ES-I3 (cell line): ENCODE results near the gene HAAO.
A peak's percentile ranks its signal among the peaks of the same experiment; 100 is the strongest.

ENCODE experiments used
- H3K36me3 ChIP-seq: 2 replicates; pipeline ENCODE4 v1.6.1; 2013; ENCODE audit warnings: mild to moderate bottlenecking, low read length, control low read depth, moderate library complexity; ENCODE audit not compliant: insufficient read depth
- H3K4me1 ChIP-seq: 2 replicates; pipeline ENCODE4 v1.6.1; 2013; ENCODE audit warnings: mild to moderate bottlenecking, control low read depth, low read length; ENCODE audit not compliant: insufficient read depth
- H3K9ac ChIP-seq: 2 replicates; pipeline ENCODE4 v1.6.1; 2013; ENCODE audit warnings: low read depth, mild to moderate bottlenecking, low read length, moderate library complexity
- H3K9me3 ChIP-seq: 2 replicates; pipeline ENCODE4 v1.6.1; 2013; ENCODE audit warnings: mild to moderate bottlenecking, low read length, moderate library complexity; ENCODE audit not compliant: control insufficient read depth, insufficient read depth

The HAAO gene

GRCh38 chr2:42827647-42828486, 35.5 kb upstream of the HAAO start:
- Histone ChIP-seq H3K36me3 (no peaks in the 10 kb centered on the region), H3K9me3 (no peaks in the 10 kb centered on the region), H3K9ac (no peak overlapping the region), H3K4me1 (no peaks in the 10 kb centered on the region; the same call in 1 of the 2 replicates)

GRCh38 chr2:42826231-42826630, 33.8 kb upstream of the HAAO start:
- Histone ChIP-seq H3K4me1 (no peaks in the 10 kb centered on the region; the same call in 1 of the 2 replicates), H3K9me3 (no peaks in the 10 kb centered on the region), H3K36me3 (no peaks in the 10 kb centered on the region), H3K9ac (no peak overlapping the region)

- no peaks in the 10 kb centered on the region for H3K9me3 ChIP-seq
- H3K9ac ChIP-seq = no peak overlapping the region
- no peaks in the 10 kb centered on the region for H3K4me1 ChIP-seq
- no peaks in the 10 kb centered on the region for H3K36me3 ChIP-seq
Observed at GRCh38 chr2:42824454-42824807, 32.0 kb upstream of the HAAO start.

GRCh38 chr2:42823744-42824453, 31.5 kb upstream of the HAAO start:
- Histone ChIP-seq H3K4me1 (no peaks in the 10 kb centered on the region), H3K9ac (no peak overlapping the region), H3K36me3 (no peaks in the 10 kb centered on the region), H3K9me3 (no peaks in the 10 kb centered on the region)

- Histone ChIP-seq H3K9me3 (no peaks in the 10 kb centered on the region), H3K36me3 (no peaks in the 10 kb centered on the region), H3K9ac (no peak overlapping the region), H3K4me1 (no peaks in the 10 kb centered on the region)
Observed at GRCh38 chr2:42819160-42819559, 26.8 kb upstream of the HAAO start.

GRCh38 chr2:42815726-42816125, 23.3 kb upstream of the HAAO start:
- Histone ChIP-seq H3K9me3 (no peaks in the 10 kb centered on the region), H3K9ac (no peak overlapping the region), H3K36me3 (no peaks in the 10 kb centered on the region), H3K4me1 (no peaks in the 10 kb centered on the region)

GRCh38 chr2:42813763-42814162, 21.4 kb upstream of the HAAO start:
- no peak overlapping the region for H3K9ac ChIP-seq
- no peaks in the 10 kb centered on the region for H3K36me3 ChIP-seq
- no peaks in the 10 kb centered on the region for H3K4me1 ChIP-seq
- no peaks in the 10 kb centered on the region for H3K9me3 ChIP-seq

- Histone ChIP-seq H3K9me3 (no peaks in the 10 kb centered on the region), H3K4me1 (no peaks in the 10 kb centered on the region), H3K36me3 (no peaks in the 10 kb centered on the region), H3K9ac (no peak overlapping the region)
Observed at GRCh38 chr2:42812899-42813479, 20.6 kb upstream of the HAAO start.

- Histone ChIP-seq H3K4me1 (no peaks in the 10 kb centered on the region), H3K36me3 (no peaks in the 10 kb centered on the region), H3K9ac (peak overlapping the region; percentile 69), H3K9me3 (no peaks in the 10 kb centered on the region)
Observed at GRCh38 chr2:42810971-42811811, 18.8 kb upstream of the HAAO start.

GRCh38 chr2:42810121-42810970, 18.0 kb upstream of the HAAO start:
- Histone ChIP-seq H3K36me3 (no peaks in the 10 kb centered on the region), H3K9ac (peak overlapping the region; percentile 69), H3K4me1 (no peaks in the 10 kb centered on the region), H3K9me3 (no peaks in the 10 kb centered on the region)

- peak overlapping the region; percentile 69 for H3K9ac ChIP-seq
- H3K9me3 ChIP-seq = no peaks in the 10 kb centered on the region
- no peaks in the 10 kb centered on the region for H3K36me3 ChIP-seq
- no peaks in the 10 kb centered on the region for H3K4me1 ChIP-seq
Observed at GRCh38 chr2:42809819-42810120, 17.4 kb upstream of the HAAO start.

- Histone ChIP-seq H3K36me3 (no peaks in the 10 kb centered on the region), H3K4me1 (no peaks in the 10 kb centered on the region), H3K9me3 (no peaks in the 10 kb centered on the region), H3K9ac (peak overlapping the region; percentile 69)
Observed at GRCh38 chr2:42809131-42809818, 16.9 kb upstream of the HAAO start.

GRCh38 chr2:42808301-42808700, 15.9 kb upstream of the HAAO start:
- Histone ChIP-seq H3K9ac (no peak overlapping the region), H3K4me1 (no peaks in the 10 kb centered on the region), H3K9me3 (no peaks in the 10 kb centered on the region)

More at GRCh38 chr2:42808301-42808700, 15.9 kb upstream of the HAAO start:
- no peaks in the 10 kb centered on the region for H3K36me3 ChIP-seq
